NB4 (cell line): ENCODE measurements around the gene SAPCD2.

ENCODE experiments used
- POLR2A ChIP-seq: IDR thresholded peaks from 2 replicates; pipeline ENCODE4 v1.6.1; 2011; ENCODE audit warnings: mild to moderate bottlenecking; ENCODE audit not compliant: insufficient read length; ENCODE audit errors: extremely low read depth
- TF ChIP-seq, protein P1 (sequence below): IDR thresholded peaks from one replicate; pipeline ENCODE4 v1.5.1; 2012; ENCODE audit warnings: low read depth, low read length
- TF ChIP-seq, protein P2 (sequence below): IDR thresholded peaks from 2 replicates; pipeline ENCODE4 v1.6.1; 2011; ENCODE audit warnings: low read depth, low read length

DNA sequence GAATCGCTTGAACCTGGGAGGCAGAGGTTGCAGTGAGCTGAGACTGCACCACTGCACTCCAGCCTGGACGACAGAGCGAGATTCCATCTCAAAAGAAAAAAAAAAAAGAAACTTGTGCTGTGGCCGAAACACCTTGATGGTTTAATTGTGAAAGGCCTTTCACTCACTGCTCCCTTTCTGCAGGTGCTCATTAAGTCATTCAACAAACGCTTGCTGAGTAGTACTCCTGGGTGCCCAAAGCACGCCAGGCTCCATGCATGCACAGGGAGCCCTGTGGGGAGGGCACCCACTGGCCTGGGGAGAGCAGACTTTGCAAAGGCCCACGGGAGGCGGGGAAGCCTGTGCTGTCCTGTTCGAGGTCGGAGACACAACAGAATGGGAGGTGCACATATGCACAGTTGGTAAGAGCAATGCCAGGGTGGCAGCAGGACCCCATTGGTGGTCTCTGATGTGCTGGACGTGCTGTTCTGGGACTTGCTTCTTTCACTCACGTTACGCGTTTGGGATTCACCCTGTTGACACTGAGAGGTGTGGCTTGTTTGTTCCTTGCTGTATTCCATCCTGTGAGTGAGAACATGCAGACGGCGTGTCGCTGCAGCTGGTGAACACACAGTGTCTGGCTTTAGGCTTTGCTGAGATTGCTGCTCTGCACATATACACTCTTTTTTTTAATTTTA lies 13.5 kb downstream of the SAPCD2 start:
- TF ChIP-seq, protein P1, sequence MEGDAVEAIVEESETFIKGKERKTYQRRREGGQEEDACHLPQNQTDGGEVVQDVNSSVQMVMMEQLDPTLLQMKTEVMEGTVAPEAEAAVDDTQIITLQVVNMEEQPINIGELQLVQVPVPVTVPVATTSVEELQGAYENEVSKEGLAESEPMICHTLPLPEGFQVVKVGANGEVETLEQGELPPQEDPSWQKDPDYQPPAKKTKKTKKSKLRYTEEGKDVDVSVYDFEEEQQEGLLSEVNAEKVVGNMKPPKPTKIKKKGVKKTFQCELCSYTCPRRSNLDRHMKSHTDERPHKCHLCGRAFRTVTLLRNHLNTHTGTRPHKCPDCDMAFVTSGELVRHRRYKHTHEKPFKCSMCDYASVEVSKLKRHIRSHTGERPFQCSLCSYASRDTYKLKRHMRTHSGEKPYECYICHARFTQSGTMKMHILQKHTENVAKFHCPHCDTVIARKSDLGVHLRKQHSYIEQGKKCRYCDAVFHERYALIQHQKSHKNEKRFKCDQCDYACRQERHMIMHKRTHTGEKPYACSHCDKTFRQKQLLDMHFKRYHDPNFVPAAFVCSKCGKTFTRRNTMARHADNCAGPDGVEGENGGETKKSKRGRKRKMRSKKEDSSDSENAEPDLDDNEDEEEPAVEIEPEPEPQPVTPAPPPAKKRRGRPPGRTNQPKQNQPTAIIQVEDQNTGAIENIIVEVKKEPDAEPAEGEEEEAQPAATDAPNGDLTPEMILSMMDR, result no peak
- TF ChIP-seq POLR2A, result no peak
- TF ChIP-seq, protein P2, sequence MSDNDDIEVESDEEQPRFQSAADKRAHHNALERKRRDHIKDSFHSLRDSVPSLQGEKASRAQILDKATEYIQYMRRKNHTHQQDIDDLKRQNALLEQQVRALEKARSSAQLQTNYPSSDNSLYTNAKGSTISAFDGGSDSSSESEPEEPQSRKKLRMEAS, result no peak
